NCI-H69 (cell line): ENCODE data around the gene ALDH3B2.

Experiments used
- DNase-seq: peaks from one replicate; lab custom pipeline; 2025; lab: John Stamatoyannopoulos, UW

Gene ALDH3B2

GRCh38 chr11:67613960-67614715 lies 60.3 kb downstream of the ALDH3B2 start:
- peak; percentile 58 for DNase-seq

GRCh38 chr11:67613313-67613959 lies 61.0 kb downstream of the ALDH3B2 start:
- DNase-seq = no peak

GRCh38 chr11:67612751-67613150 lies 61.7 kb downstream of the ALDH3B2 start:
- DNase-seq = no peak
